22Rv1 (cell line): ENCODE data around the gene SMIM35.

ENCODE experiments used
- ZFX ChIP-seq: fragments of 450-650 bp; IDR thresholded peaks from 2 replicates; pipeline ENCODE4 v1.6.1; 2017; ENCODE audit warnings: antibody characterized with exemption, borderline replicate concordance
- TF ChIP-seq, protein P1 (sequence below): fragments of 450-650 bp; IDR thresholded peaks from 2 replicates; pipeline ENCODE4 v1.5.1; 2017; ENCODE audit warnings: mild to moderate bottlenecking

DNA sequence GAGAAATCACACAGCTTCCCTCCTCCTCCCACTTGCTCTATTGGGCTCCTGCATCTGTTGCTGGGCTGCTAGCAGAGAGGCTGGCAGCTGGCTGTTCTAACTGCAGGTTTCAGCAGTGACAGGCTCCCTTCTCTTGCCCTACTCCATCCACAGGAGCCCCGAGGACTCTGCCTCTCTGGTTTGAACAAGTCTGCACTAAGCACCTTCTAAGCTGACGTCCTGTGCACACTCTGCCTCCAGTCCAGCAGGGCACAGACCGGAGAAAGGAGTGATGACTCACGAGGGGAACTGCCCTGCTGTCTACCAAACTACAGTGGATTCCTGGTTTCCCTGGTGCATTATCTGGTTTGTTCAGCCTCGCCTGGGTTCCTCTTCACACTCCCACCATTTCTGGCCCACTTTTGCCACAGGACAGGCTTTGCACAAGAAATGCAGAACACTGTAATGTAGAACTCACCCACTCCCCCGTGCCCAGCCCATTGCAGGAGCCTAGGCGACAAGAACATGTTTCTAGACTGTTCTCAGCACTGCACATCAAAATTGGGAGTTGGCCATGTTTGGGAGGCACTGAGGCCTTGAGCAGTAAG, 74.6 kb downstream of the SMIM35 start:
- TF ChIP-seq, protein P1, sequence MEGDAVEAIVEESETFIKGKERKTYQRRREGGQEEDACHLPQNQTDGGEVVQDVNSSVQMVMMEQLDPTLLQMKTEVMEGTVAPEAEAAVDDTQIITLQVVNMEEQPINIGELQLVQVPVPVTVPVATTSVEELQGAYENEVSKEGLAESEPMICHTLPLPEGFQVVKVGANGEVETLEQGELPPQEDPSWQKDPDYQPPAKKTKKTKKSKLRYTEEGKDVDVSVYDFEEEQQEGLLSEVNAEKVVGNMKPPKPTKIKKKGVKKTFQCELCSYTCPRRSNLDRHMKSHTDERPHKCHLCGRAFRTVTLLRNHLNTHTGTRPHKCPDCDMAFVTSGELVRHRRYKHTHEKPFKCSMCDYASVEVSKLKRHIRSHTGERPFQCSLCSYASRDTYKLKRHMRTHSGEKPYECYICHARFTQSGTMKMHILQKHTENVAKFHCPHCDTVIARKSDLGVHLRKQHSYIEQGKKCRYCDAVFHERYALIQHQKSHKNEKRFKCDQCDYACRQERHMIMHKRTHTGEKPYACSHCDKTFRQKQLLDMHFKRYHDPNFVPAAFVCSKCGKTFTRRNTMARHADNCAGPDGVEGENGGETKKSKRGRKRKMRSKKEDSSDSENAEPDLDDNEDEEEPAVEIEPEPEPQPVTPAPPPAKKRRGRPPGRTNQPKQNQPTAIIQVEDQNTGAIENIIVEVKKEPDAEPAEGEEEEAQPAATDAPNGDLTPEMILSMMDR: no peak
- TF ChIP-seq ZFX: no peak
